Transverse colon (tissue), 4 donors: ENCODE data around the gene PARP1. TPM values are rescaled to one million over a fixed set of nuclear protein-coding genes. Genes with fewer than 3 reads are reported as not detected.
"Not testable (repeated sequence)": the region's sequence is repeated elsewhere in the genome, so short reads cannot be mapped to it uniquely, and the experiment has no call there.

Source experiments
- DNase-seq: peaks from one replicate; pipeline ENCODE4 v3.0.0-alpha.2; 2019
- H3K27ac ChIP-seq, 4 donors: fragments of 200-600 bp; sonication (generic); 2 replicates each; pipeline ENCODE4 v1.5.1; 2016 to 2018; ENCODE audit warnings: inconsistent platforms in 4 of 4
- H3K27me3 ChIP-seq: fragments of 200-600 bp; sonication (generic); 2 replicates; pipeline ENCODE4 v1.5.1; 2017; ENCODE audit warnings: inconsistent platforms
- H3K36me3 ChIP-seq, 4 donors: fragments of 200-600 bp; sonication (generic); 2 replicates each; pipeline ENCODE4 v1.5.1; 2017 to 2019; ENCODE audit warnings: inconsistent platforms in 4 of 4
- H3K4me1 ChIP-seq, 4 donors: fragments of 200-600 bp; sonication (generic); 2 replicates each; pipeline ENCODE4 v1.5.1; 2017 to 2020; ENCODE audit warnings: inconsistent platforms in 4 of 4
- H3K4me3 ChIP-seq, 4 donors: fragments of 200-600 bp; sonication (generic); 1 replicate in 1 of 4; 2 replicates in 3 of 4; pipeline versions ENCODE4 v1.5.1 to v1.6.1; 2017 to 2019; ENCODE audit warnings: inconsistent platforms in 4 of 4
- H3K9me3 ChIP-seq, 2 donors: fragments of 200-600 bp; sonication (generic); 2 replicates each; pipeline ENCODE4 v1.5.1; 2017 to 2019; ENCODE audit warnings: inconsistent platforms in 2 of 2
- EP300 ChIP-seq: sonication (generic); formaldehyde crosslinking; IDR thresholded peaks from one replicate; pipeline ENCODE4 v1.6.1; 2017; ENCODE audit warnings: antibody characterized with exemption, low read depth
- POLR2A ChIP-seq: fragments of 450-650 bp; IDR thresholded peaks from one replicate; pipeline ENCODE4 v1.6.1; 2016; ENCODE audit warnings: antibody characterized with exemption, mild to moderate bottlenecking, moderate library complexity
- POLR2AphosphoS5 ChIP-seq, 3 donors: sonication (generic); formaldehyde crosslinking; IDR thresholded peaks; one replicate each; pipeline ENCODE4 v1.6.1; 2016; ENCODE audit warnings: antibody characterized with exemption in 3 of 3
- WGBS, 2 donors: methylation state at CpG; one replicate each; pipeline ENCODE4 v1.1.5; 2018; ENCODE audit warnings: low coverage in 1 of 2; 5-methylcytosine and 5-hydroxymethylcytosine counted together
- in situ Hi-C, 4 donors: fragments of 200-750 bp; cut with MboI; loops; one replicate each; pipeline versions ENCODE4 v1.15.0 to v1.15.1; 2017; ENCODE audit warnings: low sequenced_read_pairs in 3 of 4, low pct_ligation_motif_present in 1 of 4, low pct_unique_long_range_greater_than_20kb in 1 of 4
- intact Hi-C: fragments of 100-400 bp; cut with DNase I; formaldehyde crosslinking; loops from one replicate; pipeline ENCODE4 v1.15.1; 2023; ENCODE audit warnings: low total_unique reads
- total RNA-seq, 4 donors: library from RNA; depleted of rRNA; stranded (reverse); fragments of >200 nt; gene quantifications; one replicate each; pipeline ENCODE4 v1.1.0, GENCODE V29; 2016
- TF ChIP-seq, protein P1 (sequence below), 5 experiments: fragments of 200-600 bp in 3 of 5; fragments of 450-650 bp in 2 of 5; sonication (generic) in 3 of 5; IDR thresholded peaks; 1 replicate in 2 of 5; 2 replicates in 3 of 5; pipeline ENCODE4 v1.5.1; 2016 to 2017; ENCODE audit warnings: antibody characterized with exemption in 5 of 5, inconsistent platforms in 3 of 5, mild to moderate bottlenecking in 2 of 5, moderate library complexity in 1 of 5

PARP1 gene
- total RNA-seq, 4 donors from 2014 or later = 23.2 to 74.4 (median 38.0) TPM

DNA sequence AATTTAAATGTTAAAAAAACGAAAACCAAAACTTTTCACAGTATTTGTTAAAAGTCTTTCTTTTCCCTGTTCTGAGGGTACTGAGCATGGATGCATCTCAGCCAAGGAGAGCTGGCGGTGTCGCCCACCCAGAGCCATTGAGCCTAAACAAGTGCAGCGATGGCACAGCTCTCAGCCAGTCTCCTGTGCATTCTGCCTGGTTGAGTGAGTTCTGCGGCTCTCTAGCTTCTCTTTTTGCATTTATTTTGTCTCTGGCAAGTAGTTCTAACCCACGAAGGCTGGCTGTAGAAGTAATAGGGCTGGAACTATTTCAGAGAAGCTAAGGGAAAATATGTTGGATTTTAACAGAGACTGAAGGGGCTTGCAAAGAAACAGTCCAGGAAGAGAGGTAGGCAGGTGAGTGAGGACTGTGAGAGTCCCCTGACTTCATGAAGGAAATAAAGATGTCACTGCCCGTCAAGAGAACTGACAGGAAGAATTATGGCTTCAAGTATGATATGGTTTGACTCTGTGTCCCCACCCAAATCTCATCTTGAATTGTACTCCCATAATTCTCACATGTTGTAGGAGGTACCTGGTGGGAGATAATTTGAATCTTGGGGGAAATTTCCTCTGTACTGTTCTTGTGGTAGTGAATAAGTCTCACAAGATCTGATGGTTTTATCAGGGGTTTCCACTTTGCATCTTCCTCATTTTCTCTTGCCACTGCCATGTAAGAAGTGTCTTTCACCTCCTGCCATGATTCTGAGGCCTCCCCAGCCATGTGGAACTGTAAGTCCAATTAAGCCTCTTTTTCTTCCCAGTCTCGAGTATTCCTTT, 63.2 kb downstream of the PARP1 start:
- DNase-seq = no peak
- Histone ChIP-seq H3K36me3 (no peaks in the 10 kb centered on the region), H3K4me1 (peaks cover 0 to 1% (median under 1%) of the 10 kb centered on the region in 4 donors), H3K27ac (no peak overlapping the region), H3K27me3 (no peaks in the 10 kb centered on the region), H3K4me3 (no peak overlapping the region), H3K9me3 (no peaks in the 10 kb centered on the region)
- TF ChIP-seq POLR2A (no peak), POLR2AphosphoS5 (IDR thresholded peaks at IDR 0.05) (no peak), EP300 (no peak)
- TF ChIP-seq, protein P1, sequence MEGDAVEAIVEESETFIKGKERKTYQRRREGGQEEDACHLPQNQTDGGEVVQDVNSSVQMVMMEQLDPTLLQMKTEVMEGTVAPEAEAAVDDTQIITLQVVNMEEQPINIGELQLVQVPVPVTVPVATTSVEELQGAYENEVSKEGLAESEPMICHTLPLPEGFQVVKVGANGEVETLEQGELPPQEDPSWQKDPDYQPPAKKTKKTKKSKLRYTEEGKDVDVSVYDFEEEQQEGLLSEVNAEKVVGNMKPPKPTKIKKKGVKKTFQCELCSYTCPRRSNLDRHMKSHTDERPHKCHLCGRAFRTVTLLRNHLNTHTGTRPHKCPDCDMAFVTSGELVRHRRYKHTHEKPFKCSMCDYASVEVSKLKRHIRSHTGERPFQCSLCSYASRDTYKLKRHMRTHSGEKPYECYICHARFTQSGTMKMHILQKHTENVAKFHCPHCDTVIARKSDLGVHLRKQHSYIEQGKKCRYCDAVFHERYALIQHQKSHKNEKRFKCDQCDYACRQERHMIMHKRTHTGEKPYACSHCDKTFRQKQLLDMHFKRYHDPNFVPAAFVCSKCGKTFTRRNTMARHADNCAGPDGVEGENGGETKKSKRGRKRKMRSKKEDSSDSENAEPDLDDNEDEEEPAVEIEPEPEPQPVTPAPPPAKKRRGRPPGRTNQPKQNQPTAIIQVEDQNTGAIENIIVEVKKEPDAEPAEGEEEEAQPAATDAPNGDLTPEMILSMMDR (IDR thresholded peaks at IDR 0.05) = no peak
- WGBS, 2 donors = 75 to 89% methylated on average over 7 to 8 of the region's 8 CpGs
- intact Hi-C loops (no loop called here), in situ Hi-C loops (loop anchor here in 1 of 4 donors (25.0 kb wide), 1 partner anchor 132 kb away; the partner anchor contains the start of gene MIXL1)

DNA sequence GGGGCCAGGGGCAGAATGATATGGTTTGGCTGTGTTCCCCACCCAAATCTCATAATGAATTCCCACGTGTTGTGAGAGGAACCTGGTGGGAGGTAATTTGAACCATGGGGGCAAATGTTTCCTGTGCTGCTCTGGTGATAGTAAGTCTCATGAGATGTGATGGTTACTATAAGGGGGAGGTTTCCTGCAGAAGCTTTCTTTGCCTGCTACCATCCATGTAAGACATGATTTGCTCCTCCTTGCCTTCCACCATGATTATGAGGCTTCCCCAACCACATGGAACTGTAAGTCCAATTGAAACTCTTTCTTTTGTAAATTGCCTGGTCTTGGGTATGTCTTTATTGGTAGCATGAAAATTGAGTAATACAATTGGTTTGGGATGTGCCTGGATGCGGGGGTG, 65.2 kb downstream of the PARP1 start:
- TF ChIP-seq POLR2A (no peak), EP300 (no peak), POLR2AphosphoS5 (IDR thresholded peaks at IDR 0.05) (no peak)
- TF ChIP-seq, protein P1 (IDR thresholded peaks at IDR 0.05) = no peak
- intact Hi-C loops = no loop called here
- Histone ChIP-seq H3K4me1 (no peaks in the 10 kb centered on the region), H3K36me3 (no peaks in the 10 kb centered on the region), H3K9me3 (no peaks in the 10 kb centered on the region), H3K4me3 (no peak overlapping the region), H3K27ac (no peak overlapping the region), H3K27me3 (no peaks in the 10 kb centered on the region)
- no peak for DNase-seq
- WGBS, 2 donors = 71% methylated on average over 2 of the region's 2 CpGs; no CpG with 5 or more reads in 1 of the 2 donors
- in situ Hi-C loops = loop anchor here in 1 of 4 donors (25.0 kb wide), 1 partner anchor 130 kb away; the partner anchor contains the start of gene MIXL1

DNA sequence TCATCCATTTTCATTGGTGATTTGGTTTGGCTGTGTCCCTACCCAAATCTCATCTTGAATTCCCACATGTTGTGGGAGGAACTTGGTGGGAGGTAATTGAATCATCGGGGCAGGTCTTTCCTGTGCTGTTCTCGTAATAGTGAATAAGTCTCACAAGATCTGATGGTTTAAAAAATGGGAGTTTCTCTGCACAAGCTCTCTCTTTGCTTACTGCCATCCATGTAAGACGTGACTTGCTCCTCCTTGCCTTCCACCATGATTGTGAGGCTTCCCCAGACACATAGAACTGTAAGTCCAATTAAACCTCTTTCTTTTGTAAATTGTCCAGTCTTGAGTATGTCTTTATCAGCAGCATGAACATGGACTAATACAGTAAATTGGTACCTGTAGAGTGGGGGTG, 67.8 kb downstream of the PARP1 start:
- H3K27ac ChIP-seq, H3K4me1 ChIP-seq, intact Hi-C loops, H3K27me3 ChIP-seq, H3K9me3 ChIP-seq, DNase-seq, H3K36me3 ChIP-seq, H3K4me3 ChIP-seq: not testable (repeated sequence)
- in situ Hi-C loops = loop anchor here in 1 of 4 donors (25.0 kb wide), 1 partner anchor 128 kb away; the partner anchor contains the start of gene MIXL1
- WGBS, 2 donors = 81 to 94% methylated on average over 3 of the region's 3 CpGs

DNA sequence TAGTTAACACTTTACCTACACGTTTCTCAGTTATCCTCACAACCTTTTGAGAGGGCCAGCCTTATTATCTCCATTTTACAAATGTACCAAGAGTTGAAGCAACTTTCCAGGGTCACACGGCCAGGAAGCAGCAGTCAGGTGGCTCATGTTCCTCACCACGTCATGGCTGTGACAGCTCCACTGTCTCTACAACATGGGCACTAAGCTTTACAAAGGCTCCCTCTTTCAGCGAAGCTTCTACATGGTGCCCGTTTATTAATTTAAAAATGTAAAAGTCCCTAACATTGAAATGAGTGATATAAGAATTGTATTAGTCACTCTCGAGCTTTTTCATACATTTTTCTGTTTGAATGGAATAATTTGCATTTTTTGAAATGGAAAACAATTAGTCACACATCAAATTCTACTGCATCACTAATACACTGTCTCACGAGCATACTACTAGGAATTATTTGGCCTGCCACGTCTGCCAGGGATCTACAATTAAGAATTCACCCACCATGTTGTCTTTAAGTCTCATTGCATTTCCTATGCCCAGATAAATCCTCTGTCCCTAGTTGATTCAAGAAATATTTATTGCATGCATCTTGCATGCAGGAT, 70.5 kb downstream of the PARP1 start:
- TF ChIP-seq POLR2A = no peak
- TF ChIP-seq EP300 = no peak
- TF ChIP-seq, protein P1 (IDR thresholded peaks at IDR 0.05) = no peak
- no peak for TF ChIP-seq POLR2AphosphoS5 (IDR thresholded peaks at IDR 0.05)
- DNase-seq = no peak
- no peaks in the 10 kb centered on the region for H3K27me3 ChIP-seq
- H3K27ac ChIP-seq = no peak overlapping the region
- H3K36me3 ChIP-seq = no peaks in the 10 kb centered on the region
- no peaks in the 10 kb centered on the region for H3K9me3 ChIP-seq
- H3K4me3 ChIP-seq = no peak overlapping the region
- H3K4me1 ChIP-seq = peaks cover 0 to 5% (median 2%) of the 10 kb centered on the region in 4 donors
- intact Hi-C loops = no loop called here
- in situ Hi-C loops = loop anchor here in 1 of 4 donors (25.0 kb wide), 1 partner anchor 125 kb away; the partner anchor contains the start of gene MIXL1
- WGBS, 2 donors = 64 to 73% methylated on average over 7 to 8 of the region's 8 CpGs
